DOHH2 (cell line): ENCODE results near the gene CCNL1.

Experiments
- CTCF ChIP-seq: fragments of 200-600 bp; sonication (generic); IDR thresholded peaks from one replicate; pipeline ENCODE4 v1.5.1; 2014; ENCODE audit warnings: antibody characterized with exemption, mild to moderate bottlenecking, low read depth, low read length; ENCODE audit not compliant: poor library complexity, severe bottlenecking
- EZH2phosphoT487 ChIP-seq: fragments of 200-600 bp; sonication (generic); IDR thresholded peaks from 2 replicates; pipeline ENCODE4 v1.6.1; 2017; ENCODE audit warnings: borderline replicate concordance, mild to moderate bottlenecking, antibody characterized with exemption, low read length, moderate library complexity, mixed read lengths

GRCh38 chr3:157151627-157152026 lies 8.3 kb downstream of the CCNL1 start:
- TF ChIP-seq CTCF (no peak), EZH2phosphoT487 (no peak)
